Measurements from ENCODE around the gene CPLX4. TPM values are rescaled to one million over a fixed set of nuclear protein-coding genes. Genes with fewer than 3 reads are reported as not detected.

Gene CPLX4
- total RNA-seq, 1 donor from 2014 or later, result not detected

DNA sequence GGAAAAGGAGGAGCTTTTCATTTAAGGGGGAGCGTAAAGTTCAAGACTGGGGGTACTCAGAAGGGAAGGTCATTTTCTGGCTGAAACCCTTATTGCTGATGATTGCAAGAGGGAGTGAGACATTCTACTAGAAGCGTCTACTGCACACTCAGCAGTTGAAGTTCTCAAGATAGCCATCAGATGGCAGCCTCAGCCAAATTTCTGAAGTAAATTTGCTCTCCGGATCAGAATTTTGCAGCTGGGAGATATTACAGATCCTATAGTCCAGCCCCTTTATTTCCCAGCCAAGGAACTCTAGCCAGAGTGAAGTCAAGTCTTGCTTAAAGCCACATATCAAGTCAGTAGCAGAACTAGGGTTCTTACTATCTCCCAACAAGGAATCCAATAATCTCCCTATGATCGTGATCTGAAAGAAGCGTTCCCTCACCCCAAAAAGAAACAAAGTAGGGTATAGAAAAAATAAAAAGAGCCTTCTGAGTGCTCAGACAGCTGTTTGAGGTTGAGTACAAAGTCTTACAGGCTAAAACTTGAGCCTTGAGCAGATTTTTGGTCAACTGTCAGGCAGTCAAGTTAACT lies 69.2 kb downstream of the CPLX4 start:
- no peak for DNase-seq (ENCODE audit: low spot score)
- intact Hi-C loops (cut with DNase I), result loop anchor here (5.0 kb wide), 1 partner anchor 153 kb away; no protein-coding TSS in a partner anchor

DNA sequence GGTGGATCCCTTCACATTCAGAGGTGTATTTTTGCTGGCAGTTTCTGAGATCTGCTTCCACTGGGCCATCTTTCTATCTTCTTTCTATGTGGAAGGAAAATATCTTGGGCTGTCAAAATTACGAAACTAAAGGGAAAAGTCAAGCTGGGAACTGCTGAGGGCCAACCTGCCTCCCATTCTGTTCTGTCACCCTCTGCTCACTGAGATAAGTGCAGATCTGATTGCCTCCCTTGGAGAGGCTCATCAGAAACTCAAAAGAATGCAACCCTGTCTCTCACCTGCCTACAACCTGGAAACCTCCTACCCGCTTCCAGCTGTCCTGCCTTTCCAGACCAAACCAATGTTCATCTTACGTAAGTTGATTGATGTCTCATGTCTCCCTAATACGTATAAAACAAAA lies 71.7 kb downstream of the CPLX4 start:
- intact Hi-C loops (cut with DNase I), result loop anchor here (5.0 kb wide), 1 partner anchor 156 kb away; no protein-coding TSS in a partner anchor
- no peak for DNase-seq (ENCODE audit: low spot score)

Other genes with a start within 250 kb of the CPLX4 start
- 24.3 TPM for gene SEC11C, start 178.8 kb downstream of the CPLX4 start, total RNA-seq
- gene GRP, start 98.5 kb downstream of the CPLX4 start, total RNA-seq, result not detected
- not detected for gene RAX, start 45.2 kb downstream of the CPLX4 start, total RNA-seq
- 50.8 TPM for gene LMAN1, start 40.6 kb upstream of the CPLX4 start, total RNA-seq